UCSD-AML1 (cell line): ENCODE results near the gene EYS.

Experiments
- DNase-seq: peaks from one replicate; lab custom pipeline; 2025; ENCODE audit not compliant: unreplicated experiment; lab: John Stamatoyannopoulos, UW

EYS gene

DNA sequence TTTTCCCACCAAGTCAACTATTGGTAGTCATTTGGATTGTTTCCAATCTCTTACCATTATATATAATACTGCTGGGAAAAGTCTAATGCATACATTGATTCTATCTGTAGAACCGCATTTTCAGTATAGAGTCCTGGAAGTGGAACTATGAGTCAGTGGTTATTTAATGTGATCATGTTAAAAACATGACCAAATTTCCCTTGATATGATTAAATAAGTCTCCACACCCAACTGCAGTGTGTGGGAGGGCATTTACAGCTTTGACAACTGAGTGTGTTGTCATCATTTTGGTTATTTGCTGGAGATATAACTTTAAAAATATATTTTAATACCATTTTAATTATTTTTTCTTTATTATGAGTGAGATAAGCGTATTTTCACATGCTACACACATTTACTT is 1027.6 kb downstream of the EYS start:
- no peak for DNase-seq

GRCh38 chr6:64672651-64673050 is 1034.4 kb downstream of the EYS start:
- DNase-seq = no peak

- DNase-seq = peak; percentile 8
These were observed 1034.9 kb downstream of the EYS start for GRCh38 chr6:64672131-64672530.

- DNase-seq = no peak
These were observed 1041.9 kb downstream of the EYS start for GRCh38 chr6:64665137-64665536.

GRCh38 chr6:64664480-64664879 is 1042.5 kb downstream of the EYS start:
- DNase-seq = no peak

DNA sequence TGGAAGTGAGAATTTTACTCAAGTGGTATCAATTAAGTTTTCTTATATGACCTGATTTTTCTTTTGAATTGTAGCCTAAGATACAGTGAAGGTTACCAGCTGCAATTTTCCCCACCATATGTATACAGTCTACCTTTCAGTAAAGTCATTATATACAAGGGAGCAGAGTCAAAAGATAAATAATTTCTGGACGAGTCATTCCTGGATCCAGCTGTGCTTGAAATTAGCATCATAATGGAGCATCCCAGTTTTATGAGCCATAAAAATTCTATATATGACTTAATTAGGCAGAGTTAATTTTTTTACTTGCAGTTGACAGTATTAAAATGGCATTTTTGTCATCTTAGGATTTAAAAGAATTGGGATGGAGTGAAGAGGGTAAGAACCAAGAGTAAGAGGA is 1063.0 kb downstream of the EYS start:
- no peak for DNase-seq

DNA sequence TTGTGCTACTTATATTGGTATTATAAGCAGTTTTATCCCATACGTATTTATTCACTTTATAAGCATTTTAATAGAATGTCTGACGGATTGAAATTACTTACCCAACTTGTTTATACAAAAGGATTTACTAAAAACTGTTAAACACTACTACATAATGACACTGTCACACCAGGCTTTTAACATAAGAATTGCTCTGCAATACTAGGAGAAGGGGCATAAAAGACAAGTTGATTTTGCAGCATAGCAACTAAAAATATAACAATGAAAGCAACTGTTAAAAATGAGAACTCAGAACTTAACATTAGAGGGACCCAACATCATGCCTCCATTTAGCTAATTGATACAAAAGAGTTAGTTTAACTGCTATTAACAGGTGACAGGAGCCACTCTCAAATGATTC is 1076.1 kb downstream of the EYS start:
- DNase-seq = no peak

DNA sequence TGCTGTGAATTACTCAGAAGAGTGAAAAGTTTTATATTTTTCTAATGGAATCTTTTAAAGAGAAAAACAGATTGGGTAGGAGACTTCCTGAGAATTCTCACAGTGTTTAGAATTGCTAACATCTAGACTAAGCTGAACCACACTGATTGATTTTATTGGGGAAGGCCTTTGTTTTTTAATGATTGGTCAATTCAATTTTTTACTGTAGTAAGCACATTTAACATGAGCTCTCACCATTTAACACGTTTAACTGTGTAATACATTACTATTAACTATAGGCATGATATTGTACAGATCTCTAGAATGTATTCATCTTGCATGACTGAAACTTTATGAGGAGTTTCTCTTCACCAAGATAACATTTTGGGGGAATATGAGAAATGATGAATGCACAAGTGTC is 1084.1 kb downstream of the EYS start:
- no peak for DNase-seq

DNA sequence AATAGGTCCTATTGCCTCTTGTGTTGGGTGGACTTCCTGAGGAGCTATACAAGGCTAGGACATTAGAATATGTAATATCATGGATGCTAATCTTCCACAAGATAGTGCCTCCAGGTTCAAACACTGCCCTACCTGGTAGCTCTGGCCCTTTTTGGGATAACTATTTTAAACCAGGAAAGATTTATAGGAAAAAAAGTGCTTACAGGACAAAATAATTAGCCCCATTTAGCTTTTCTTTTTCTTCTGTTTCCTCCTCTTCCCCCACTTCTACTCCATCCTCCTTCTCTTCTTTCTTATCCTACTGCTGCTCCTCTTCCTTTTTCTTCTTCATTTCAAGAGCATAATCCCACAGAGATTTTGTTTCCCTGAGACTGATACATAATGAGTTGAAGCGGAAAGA is 1104.0 kb downstream of the EYS start:
- DNase-seq = no peak

GRCh38 chr6:64591676-64592036 is 1115.4 kb downstream of the EYS start:
- DNase-seq = no peak

GRCh38 chr6:64590965-64591675 is 1115.9 kb downstream of the EYS start:
- no peak for DNase-seq

DNA sequence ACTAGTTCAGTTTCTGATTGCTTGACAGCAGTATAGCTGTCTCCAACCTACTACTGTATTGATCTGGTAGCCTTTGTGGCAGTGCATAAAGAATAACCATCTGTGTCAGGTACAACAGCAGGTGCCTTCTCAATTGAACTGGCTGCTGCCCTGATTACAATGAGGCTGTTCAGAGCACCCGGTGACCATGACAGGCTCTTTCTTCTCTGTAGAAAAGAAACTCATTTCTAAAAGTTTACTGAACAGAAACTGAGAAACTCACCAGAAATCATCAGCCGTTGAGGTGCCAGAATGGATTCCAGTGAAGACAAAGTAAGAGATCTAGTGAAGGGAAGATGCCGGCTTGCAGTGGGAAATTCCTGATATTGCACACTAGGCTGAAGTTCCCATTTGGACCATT is 1117.1 kb downstream of the EYS start:
- DNase-seq = no peak

DNA sequence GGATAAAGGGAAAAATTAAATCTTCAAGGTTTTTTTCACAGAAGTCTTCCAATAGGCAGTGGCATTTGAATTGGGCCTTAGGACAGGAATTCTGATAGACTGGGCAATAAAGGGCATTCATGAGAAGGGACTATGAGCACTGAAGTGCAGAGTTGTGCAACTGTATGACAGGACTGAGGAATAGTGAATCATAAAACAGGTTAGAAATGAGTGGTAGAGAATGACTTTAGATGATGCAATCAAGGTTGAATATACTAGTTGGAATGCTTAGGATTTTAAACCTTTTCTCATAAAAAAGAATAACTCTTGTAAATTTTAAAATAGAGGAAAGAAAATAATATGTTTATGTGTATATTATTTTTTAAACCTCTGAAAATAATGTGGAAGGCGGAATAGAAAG is 1126.7 kb downstream of the EYS start:
- DNase-seq = no peak

GRCh38 chr6:64553249-64553786 is 1153.7 kb downstream of the EYS start:
- no peak for DNase-seq

GRCh38 chr6:64547594-64548268 is 1159.3 kb downstream of the EYS start:
- no peak for DNase-seq

- no peak for DNase-seq
These were observed 1167.1 kb downstream of the EYS start for GRCh38 chr6:64539917-64540316.

GRCh38 chr6:64538722-64539121 is 1168.3 kb downstream of the EYS start:
- no peak for DNase-seq

- no peak for DNase-seq
These were observed 1179.1 kb downstream of the EYS start for GRCh38 chr6:64527899-64528298.

DNA sequence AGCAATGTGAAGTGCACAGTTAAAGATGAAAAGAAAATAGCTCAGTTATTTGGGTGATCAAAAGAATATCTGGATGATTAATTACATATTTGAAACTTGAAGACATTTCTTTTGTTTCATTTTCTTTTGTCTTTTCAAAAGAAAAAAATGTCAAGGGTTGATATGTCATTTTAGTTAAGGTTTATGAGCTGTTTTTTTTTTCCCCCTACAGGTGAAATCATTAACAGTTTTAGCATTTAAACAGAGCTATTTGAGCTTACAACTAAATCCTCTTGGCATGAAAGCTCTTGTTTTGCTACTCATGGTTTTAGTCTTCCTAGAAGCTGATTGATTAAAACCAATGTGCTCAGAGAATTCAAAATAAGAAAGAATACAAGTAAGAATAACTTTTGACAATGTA is 1184.2 kb downstream of the EYS start:
- DNase-seq = no peak

GRCh38 chr6:64520050-64520449 is 1187.0 kb downstream of the EYS start:
- no peak for DNase-seq

DNA sequence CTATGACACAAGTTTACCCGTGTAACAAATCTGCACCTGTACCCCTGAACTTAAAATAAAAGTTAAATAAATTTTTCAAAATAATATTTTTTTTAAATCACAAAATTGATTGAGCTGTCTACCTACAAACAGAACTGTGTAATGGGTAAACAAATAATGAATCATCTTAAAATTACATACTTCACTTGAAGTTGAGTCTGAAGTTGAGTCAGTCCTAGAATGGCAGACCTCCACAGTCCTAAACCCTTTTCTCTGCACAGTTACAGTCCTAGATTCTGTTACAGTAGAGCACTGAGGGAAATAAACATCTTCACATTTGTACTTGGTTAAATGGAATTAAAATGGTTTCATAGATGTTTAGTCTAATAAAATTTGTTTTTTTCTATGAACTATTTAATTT is 1190.6 kb downstream of the EYS start:
- DNase-seq = no peak

GRCh38 chr6:64507661-64508060 is 1199.4 kb downstream of the EYS start:
- DNase-seq = no peak

- DNase-seq = peak; percentile 11
These were observed 1201.7 kb downstream of the EYS start for GRCh38 chr6:64505312-64505711.
